Mucosa of descending colon (tissue), 3 donors: ENCODE results near the gene ATRN. TPM values are rescaled to one million over a fixed set of nuclear protein-coding genes. Genes with fewer than 3 reads are reported as not detected.

Experiments used
- ATAC-seq: fragments of 200-7000 bp; cut with Tn5 transposase; one replicate; pipeline ENCODE4 v1.9.1; 2020; ENCODE audit warnings: mild to moderate bottlenecking, moderate library complexity
- DNase-seq, 3 donors: peaks; one replicate each; pipeline ENCODE4 v3.0.0-alpha.2; 2020
- H3K36me3 ChIP-seq: fragments of 200-600 bp; one replicate; pipeline ENCODE4 v1.8.0; 2021; ENCODE audit warnings: low read depth, mild to moderate bottlenecking
- H3K4me1 ChIP-seq: fragments of 200-600 bp; one replicate; pipeline ENCODE4 v1.8.0; 2021; ENCODE audit warnings: low read depth, mild to moderate bottlenecking
- H3K4me3 ChIP-seq: fragments of 200-600 bp; one replicate; pipeline ENCODE4 v1.8.0; 2021; ENCODE audit warnings: mild to moderate bottlenecking
- H3K9me3 ChIP-seq: fragments of 200-600 bp; one replicate; pipeline ENCODE4 v1.8.0; 2021; ENCODE audit warnings: mild to moderate bottlenecking
- CTCF ChIP-seq: fragments of 200-600 bp; IDR thresholded peaks from one replicate; pipeline ENCODE4 v1.8.0; 2022; ENCODE audit warnings: antibody characterized with exemption, mild to moderate bottlenecking
- intact Hi-C, 2 donors: fragments of 100-400 bp; cut with DNase I in 1 of 2; cut with micrococcal nuclease in 1 of 2; formaldehyde crosslinking; loops; one replicate each; pipeline versions ENCODE4 v1.11.0 to v1.11.1; 2022; cut with DNase I, micrococcal nuclease
- total RNA-seq, 3 donors: library from RNA; stranded (reverse); fragmentation: NEBNext Ultra II Directional in 2 of 3; extraction: Animal tissue kit (Norgen Biotek cat#: 25700) in 2 of 3; gene quantifications; one replicate each; pipeline versions ENCODE4 v1.2.1 to v1.2.4, GENCODE V29; 2021 to 2023
- donor health status: DM: no; HTN: no; CAD: no; lungs with moderate emphysema.
- donor health status: DM: no; HTN: no; CAD: no.
- donor health status: DM: no; HTN: yes; CAD: no.

ATRN gene
- total RNA-seq, 3 donors from 2014 or later, result 22.1 to 28.2 (median 23.7) TPM

GRCh38 chr20:3541887-3542721 lies 71.3 kb downstream of the ATRN start:
- intact Hi-C loops, result no loop called here
- H3K4me3 ChIP-seq, result no peak overlapping the region
- H3K36me3 ChIP-seq, result no peaks in the 10 kb centered on the region
- no peak for DNase-seq
- ATAC-seq, result no peak
- H3K4me1 ChIP-seq, result no peaks in the 10 kb centered on the region
- no peaks in the 10 kb centered on the region for H3K9me3 ChIP-seq
- no peak for TF ChIP-seq CTCF

- DNase-seq (no peak), ATAC-seq (no peak)
- Histone ChIP-seq H3K36me3 (no peaks in the 10 kb centered on the region), H3K9me3 (no peaks in the 10 kb centered on the region), H3K4me3 (no peak overlapping the region), H3K4me1 (no peaks in the 10 kb centered on the region)
- no peak for TF ChIP-seq CTCF
- intact Hi-C loops, result no loop called here
Observed at GRCh38 chr20:3543901-3544507, 73.2 kb downstream of the ATRN start.

GRCh38 chr20:3545401-3545925 lies 74.6 kb downstream of the ATRN start:
- ATAC-seq (no peak), DNase-seq (no peak)
- Histone ChIP-seq H3K9me3 (no peaks in the 10 kb centered on the region), H3K4me1 (no peaks in the 10 kb centered on the region), H3K36me3 (no peaks in the 10 kb centered on the region), H3K4me3 (no peak overlapping the region)
- TF ChIP-seq CTCF, result no peak
- intact Hi-C loops, result no loop called here

GRCh38 chr20:3547906-3548305 lies 77.1 kb downstream of the ATRN start:
- DNase-seq (no peak), ATAC-seq (no peak)
- Histone ChIP-seq H3K36me3 (no peaks in the 10 kb centered on the region), H3K9me3 (no peaks in the 10 kb centered on the region), H3K4me1 (no peaks in the 10 kb centered on the region), H3K4me3 (no peak overlapping the region)
- intact Hi-C loops, result no loop called here
- no peak for TF ChIP-seq CTCF

GRCh38 chr20:3550837-3551236 lies 80.0 kb downstream of the ATRN start:
- H3K9me3 ChIP-seq, result no peaks in the 10 kb centered on the region
- no peaks in the 10 kb centered on the region for H3K36me3 ChIP-seq
- intact Hi-C loops, result no loop called here
- TF ChIP-seq CTCF, result no peak
- ATAC-seq (no peak), DNase-seq (no peak)
- H3K4me1 ChIP-seq, result no peaks in the 10 kb centered on the region
- no peak overlapping the region for H3K4me3 ChIP-seq
